Common myeloid progenitor, CD34-positive (primary cell): ENCODE results near the gene PHF21A.

Experiments used
- CTCF ChIA-PET: fragments of 350-600 bp; sonication (Branson Sonifier 250); formaldehyde crosslinking; loops from one replicate; lab custom pipeline; 2021; ENCODE audit warnings: antibody characterized with exemption; lab: Charles Lee
- POLR2A ChIA-PET: fragments of 350-600 bp; sonication (Branson Sonifier 250); formaldehyde crosslinking; loops from one replicate; lab custom pipeline; 2021; ENCODE audit warnings: antibody characterized with exemption; lab: Charles Lee
- DNase-seq, 3 donors: peaks; one replicate each; pipeline versions ENCODE4 v3.0.0 to v3.0.0-alpha.2; 2013
- H3K27ac ChIP-seq, 2 experiments: 1 replicate in 1 of 2; 2 replicates in 1 of 2; pipeline ENCODE4 v1.7.0; 2013; ENCODE audit warnings: inconsistent platforms in 2 of 2, low read length in 2 of 2, mild to moderate bottlenecking in 2 of 2, low read depth in 1 of 2, moderate library complexity in 1 of 2; ENCODE audit not compliant: severe bottlenecking in 2 of 2, insufficient read depth in 1 of 2, poor library complexity in 1 of 2
- H3K27me3 ChIP-seq, 5 experiments: replicated peaks in 2 of 5; 1 replicate in 3 of 5; 2 replicates in 2 of 5; pipeline versions ENCODE4 v1.6.1 to v1.7.0; 2013; ENCODE audit warnings: low read length in 4 of 5, mild to moderate bottlenecking in 2 of 5, moderate library complexity in 2 of 5, inconsistent platforms in 1 of 5; ENCODE audit not compliant: insufficient read depth in 5 of 5, control insufficient read depth in 4 of 5
- H3K36me3 ChIP-seq, 4 experiments: 1 replicate in 2 of 4; 2 replicates in 2 of 4; pipeline versions ENCODE4 v1.6.1 to v1.7.0; 2013; ENCODE audit warnings: low read length in 3 of 4, control low read depth in 1 of 4, mild to moderate bottlenecking in 1 of 4; ENCODE audit not compliant: control insufficient read depth in 4 of 4, insufficient read depth in 4 of 4
- H3K4me1 ChIP-seq, 4 experiments: 1 replicate in 3 of 4; 2 replicates in 1 of 4; pipeline versions ENCODE4 v1.6.1 to v1.7.1; 2013; ENCODE audit warnings: low read length in 3 of 4, mild to moderate bottlenecking in 3 of 4, control low read depth in 1 of 4, inconsistent platforms in 1 of 4, moderate library complexity in 1 of 4; ENCODE audit not compliant: control insufficient read depth in 4 of 4, insufficient read depth in 4 of 4; ENCODE audit errors: control extremely low read depth in 1 of 4
- H3K4me3 ChIP-seq, 7 experiments: 1 replicate in 4 of 7; 2 replicates in 3 of 7; pipeline versions ENCODE4 v1.5.1 to v1.7.0; 2013; ENCODE audit warnings: mild to moderate bottlenecking in 7 of 7, low read length in 6 of 7, moderate library complexity in 6 of 7, inconsistent platforms in 2 of 7, low read depth in 2 of 7, control low read depth in 1 of 7; ENCODE audit not compliant: insufficient read depth in 4 of 7, control insufficient read depth in 1 of 7; ENCODE audit errors: extremely low read depth in 1 of 7
- H3K9me3 ChIP-seq, 5 experiments: 1 replicate in 4 of 5; 2 replicates in 1 of 5; pipeline versions ENCODE4 v1.6.1 to v1.7.1; 2013; ENCODE audit warnings: low read length in 4 of 5, mild to moderate bottlenecking in 2 of 5, inconsistent platforms in 1 of 5, low read depth in 1 of 5, moderate library complexity in 1 of 5; ENCODE audit not compliant: control insufficient read depth in 4 of 5, insufficient read depth in 2 of 5; ENCODE audit errors: control extremely low read depth in 1 of 5
- WGBS: methylation state at CpG from one replicate; pipeline ENCODE4 v1.1.5; 2013; ENCODE audit not compliant: insufficient coverage; 5-methylcytosine and 5-hydroxymethylcytosine counted together

Gene PHF21A

DNA sequence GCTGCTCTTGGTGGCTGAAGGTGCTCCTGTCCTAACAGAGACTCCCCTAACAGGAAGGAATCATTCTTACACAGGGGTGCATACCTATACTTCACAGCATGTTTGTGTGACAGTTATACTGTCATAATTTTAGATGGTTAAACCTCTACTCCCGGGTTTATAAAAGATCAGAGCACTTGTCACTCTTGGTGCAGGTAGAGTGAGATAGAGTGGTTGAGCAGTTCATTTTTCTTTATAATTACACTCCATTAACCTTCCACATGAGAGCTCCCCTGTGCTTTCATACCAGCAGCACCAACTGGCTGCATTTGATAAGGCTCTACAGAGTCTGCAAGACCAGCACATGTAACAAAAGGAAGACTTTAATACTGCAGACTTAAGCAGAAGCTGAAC lies 125.9 kb downstream of the PHF21A start:
- Histone ChIP-seq H3K4me3 (no peak overlapping the region), H3K4me1 (no peaks in the 10 kb centered on the region), H3K36me3 (peaks cover 0 to 3% (median 0%) of the 10 kb centered on the region in 4 experiments), H3K9me3 (no peaks in the 10 kb centered on the region), H3K27me3 (no peaks in the 10 kb centered on the region), H3K27ac (peak overlapping the region in 1 of 2 experiments; percentile 33)
- ChIA-PET POLR2A (no interaction called here), CTCF (interaction anchor here (0.9 to 3.2 kb wide), 6 partner anchors 8 to 68 kb away, joined by 3 to 17 read pairs (median 8); no protein-coding TSS in a partner anchor)
- no CpG with 5 or more reads among the region's 1 CpG for WGBS
- DNase-seq: peak in 2 of 3 donors; percentile 9 to 46

DNA sequence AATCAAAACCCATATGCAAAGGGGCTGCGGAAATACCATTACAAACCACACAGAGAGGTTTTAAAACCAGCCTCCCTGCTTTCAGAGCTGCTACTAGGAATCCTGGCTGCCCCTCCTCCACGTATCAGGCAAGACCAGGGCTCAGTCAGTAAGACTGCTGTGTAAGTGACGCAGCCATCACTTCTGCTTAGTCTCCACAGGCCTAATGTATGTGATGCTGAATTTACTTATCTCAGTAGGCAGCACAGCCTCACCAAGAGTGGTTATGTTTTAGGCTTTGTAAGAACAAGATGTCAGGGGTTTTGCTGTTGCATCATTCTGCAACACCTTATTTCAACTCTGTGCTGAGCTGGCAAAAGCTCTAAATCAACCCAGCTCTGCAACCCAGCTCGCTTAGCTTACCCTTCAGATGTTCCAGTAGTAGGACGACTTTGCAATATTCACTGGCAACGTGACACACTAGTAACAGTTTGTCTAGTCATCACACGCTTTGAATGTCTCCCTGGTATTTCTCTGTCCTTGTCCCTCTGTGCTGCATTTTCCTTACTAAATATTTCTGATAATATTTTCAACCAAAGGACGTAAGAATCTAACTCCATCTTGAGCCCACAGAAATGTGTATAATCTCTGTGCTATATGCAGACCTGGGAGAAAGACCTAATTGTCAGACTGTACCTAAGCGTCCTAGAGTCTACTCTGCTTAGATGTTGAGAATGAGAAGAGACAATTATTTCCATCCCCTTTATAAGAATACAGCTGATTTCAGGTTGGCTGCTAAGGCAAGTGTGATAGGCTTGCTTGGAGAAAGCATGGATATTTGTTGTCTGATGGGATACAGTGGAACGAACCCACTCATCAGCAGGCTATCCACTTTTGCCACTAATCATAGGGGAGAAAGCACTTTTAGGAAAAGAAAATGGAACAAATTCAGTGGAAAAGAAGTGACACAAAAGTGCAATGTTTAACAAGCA lies 126.6 kb downstream of the PHF21A start:
- Histone ChIP-seq H3K27me3 (no peaks in the 10 kb centered on the region), H3K4me1 (no peaks in the 10 kb centered on the region), H3K9me3 (no peaks in the 10 kb centered on the region), H3K4me3 (no peak overlapping the region), H3K27ac (no peak overlapping the region), H3K36me3 (peaks cover 0 to under 1% (median 0%) of the 10 kb centered on the region in 4 experiments)
- ChIA-PET POLR2A (no interaction called here), CTCF (interaction anchor here (0.9 to 3.2 kb wide), 8 partner anchors 9 to 67 kb away, joined by 3 to 17 read pairs (median 6); no protein-coding TSS in a partner anchor)
- 85% methylated on average over 5 of the region's 10 CpGs for WGBS
- peak in 2 of 3 donors; percentile 21 to 43 for DNase-seq

DNA sequence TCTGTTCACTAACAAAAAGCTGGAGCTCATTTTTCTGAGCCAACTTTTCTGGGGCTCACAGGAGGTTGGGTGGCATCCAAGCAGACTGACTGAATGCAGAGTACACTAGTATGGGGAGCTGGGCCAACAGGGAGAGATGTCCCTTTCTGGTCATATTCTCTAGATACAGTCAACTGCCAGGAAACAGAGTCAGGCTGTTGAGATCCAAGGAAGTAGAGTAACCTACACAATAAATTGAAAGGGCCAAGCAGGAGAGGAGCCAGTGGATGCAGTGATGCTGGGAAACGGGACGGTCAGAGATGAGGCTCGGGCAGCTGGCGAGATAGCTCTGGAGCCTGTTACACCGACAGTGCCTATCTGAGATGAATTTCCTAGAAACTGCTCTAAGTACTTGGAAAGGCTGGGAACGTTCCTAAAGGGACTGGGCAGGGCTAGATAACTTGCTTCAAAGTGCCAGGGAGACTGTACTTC lies 127.7 kb downstream of the PHF21A start:
- Histone ChIP-seq H3K4me3 (no peak overlapping the region), H3K27me3 (no peaks in the 10 kb centered on the region), H3K27ac (no peak overlapping the region), H3K4me1 (no peaks in the 10 kb centered on the region), H3K9me3 (no peaks in the 10 kb centered on the region), H3K36me3 (no peaks in the 10 kb centered on the region)
- 98% methylated on average over 6 of the region's 6 CpGs for WGBS
- POLR2A ChIA-PET: no interaction called here
- CTCF ChIA-PET: interaction anchor here (1.4 to 3.2 kb wide), 4 partner anchors 9 to 29 kb away, joined by 3 to 17 read pairs (median 12); no protein-coding TSS in a partner anchor
- DNase-seq: no peak

DNA sequence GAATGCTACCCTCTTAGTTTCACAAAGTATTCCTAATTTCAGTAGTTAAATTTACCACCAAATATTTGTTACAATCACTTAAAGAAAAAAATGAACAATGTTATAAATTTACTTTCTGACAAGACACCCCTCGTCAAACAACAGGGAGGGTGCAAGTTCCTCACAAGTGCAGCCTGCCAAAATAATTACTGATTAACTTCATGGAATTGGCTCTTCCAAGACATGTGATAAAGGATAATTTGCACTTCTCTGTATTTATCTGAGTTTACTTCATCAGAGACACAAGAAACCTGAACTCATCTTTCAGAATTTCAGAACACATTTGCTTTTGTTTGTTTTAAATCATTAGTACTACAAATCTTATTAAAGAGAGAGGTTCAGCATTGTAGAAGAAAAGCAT lies 132.3 kb downstream of the PHF21A start:
- Histone ChIP-seq H3K27ac (no peak overlapping the region), H3K9me3 (no peaks in the 10 kb centered on the region), H3K27me3 (no peaks in the 10 kb centered on the region), H3K4me1 (no peaks in the 10 kb centered on the region), H3K4me3 (no peak overlapping the region), H3K36me3 (no peaks in the 10 kb centered on the region)
- CTCF ChIA-PET: no interaction called here
- no peak for DNase-seq
- WGBS: 100% methylated on average over 1 of the region's 1 CpG
- POLR2A ChIA-PET: no interaction called here

DNA sequence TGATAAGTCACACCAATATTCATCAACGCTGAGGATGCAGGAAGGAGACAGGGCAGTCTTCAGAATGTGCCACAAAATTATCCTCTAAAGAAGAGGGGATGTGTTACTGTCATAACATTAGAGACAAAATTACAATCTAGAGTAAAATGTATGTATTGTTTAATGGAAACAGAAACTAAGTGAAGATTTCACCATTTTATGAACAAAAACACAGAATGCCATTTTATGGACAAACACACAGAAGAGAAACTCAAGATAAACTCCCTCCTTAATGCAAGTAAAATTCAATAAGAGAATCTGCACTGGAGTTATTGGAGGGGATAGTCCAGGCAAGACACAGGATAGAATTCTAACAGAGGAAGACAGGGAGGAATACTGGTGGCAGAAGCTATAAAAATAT lies 136.0 kb downstream of the PHF21A start:
- ChIA-PET POLR2A (no interaction called here), CTCF (no interaction called here)
- no peaks in the 10 kb centered on the region for H3K9me3 ChIP-seq
- no peak overlapping the region for H3K4me3 ChIP-seq
- peaks cover 0 to 2% (median 0%) of the 10 kb centered on the region in 4 experiments for H3K36me3 ChIP-seq
- no peaks in the 10 kb centered on the region for H3K27me3 ChIP-seq
- no CpG with 5 or more reads among the region's 1 CpG for WGBS
- no peaks in the 10 kb centered on the region for H3K4me1 ChIP-seq
- no peak overlapping the region for H3K27ac ChIP-seq
- DNase-seq: no peak

DNA sequence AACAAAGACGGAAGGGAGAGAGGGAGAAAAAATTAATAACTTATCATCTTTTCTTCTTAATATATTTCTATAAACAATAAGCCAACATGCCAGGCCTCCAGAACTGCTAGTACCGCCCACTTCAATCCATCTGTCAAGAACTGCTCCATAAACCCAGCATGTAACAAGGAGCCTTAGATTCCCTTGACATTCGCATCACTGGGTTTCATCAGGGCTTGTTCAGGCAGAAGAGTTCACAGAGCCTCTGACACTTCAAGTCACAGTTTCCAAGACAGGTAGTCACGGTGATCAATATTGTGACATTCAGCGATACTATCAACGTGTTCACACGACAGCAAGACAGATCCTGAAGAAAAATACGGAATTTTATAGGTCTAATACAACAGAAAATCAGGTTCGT lies 137.1 kb downstream of the PHF21A start:
- DNase-seq: no peak
- POLR2A ChIA-PET: no interaction called here
- H3K4me1 ChIP-seq: no peaks in the 10 kb centered on the region
- peaks cover 0 to 6% (median 4%) of the 10 kb centered on the region in 4 experiments for H3K36me3 ChIP-seq
- WGBS: 96% methylated on average over 8 of the region's 9 CpGs
- H3K27ac ChIP-seq: no peak overlapping the region
- H3K27me3 ChIP-seq: no peaks in the 10 kb centered on the region
- H3K4me3 ChIP-seq: no peak overlapping the region
- CTCF ChIA-PET: interaction anchor here (0.9 to 2.1 kb wide), 4 partner anchors 9 to 19 kb away, joined by 3 to 9 read pairs (median 3); no protein-coding TSS in a partner anchor
- H3K9me3 ChIP-seq: no peaks in the 10 kb centered on the region

DNA sequence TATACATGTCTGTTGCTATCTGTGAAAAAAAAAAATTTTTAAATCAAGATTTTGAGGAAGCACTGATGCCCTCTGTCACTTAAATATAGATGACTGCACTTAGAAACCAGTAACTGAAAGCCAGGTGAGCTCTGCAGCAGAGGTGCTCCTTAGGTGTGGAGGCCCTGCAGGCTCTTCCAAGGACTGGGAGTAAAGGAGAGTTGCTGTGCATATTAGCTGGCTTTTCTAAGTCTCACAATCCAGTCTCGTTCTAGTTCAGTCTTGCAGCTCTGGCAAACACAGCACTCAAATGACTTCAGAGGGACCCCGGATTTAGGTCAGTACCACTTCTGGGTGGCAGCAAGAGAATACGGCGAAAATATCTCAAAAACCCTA lies 137.8 kb downstream of the PHF21A start:
- WGBS: 100% methylated on average over 1 of the region's 4 CpGs
- ChIA-PET CTCF (interaction anchor here (0.6 to 2.1 kb wide), 6 partner anchors 10 to 290 kb away, joined by 3 to 9 read pairs (median 3); no protein-coding TSS in a partner anchor), POLR2A (no interaction called here)
- Histone ChIP-seq H3K27ac (peak overlapping the region in 1 of 2 experiments; percentile 44), H3K36me3 (peaks cover 4 to 12% (median 7%) of the 10 kb centered on the region in 4 experiments), H3K27me3 (no peaks in the 10 kb centered on the region), H3K4me1 (no peaks in the 10 kb centered on the region), H3K4me3 (no peak overlapping the region), H3K9me3 (no peaks in the 10 kb centered on the region)
- no peak for DNase-seq
